GM21360 (cell line): Measurements from ENCODE around the gene DES.

Experiments used
- ATAC-seq: cut with Tn5 transposase; IDR thresholded peaks from one replicate; pipeline ENCODE4 v1.9.1; 2021; ENCODE audit warnings: mild to moderate bottlenecking, moderate library complexity; ENCODE audit not compliant: unreplicated experiment

The DES gene

DNA sequence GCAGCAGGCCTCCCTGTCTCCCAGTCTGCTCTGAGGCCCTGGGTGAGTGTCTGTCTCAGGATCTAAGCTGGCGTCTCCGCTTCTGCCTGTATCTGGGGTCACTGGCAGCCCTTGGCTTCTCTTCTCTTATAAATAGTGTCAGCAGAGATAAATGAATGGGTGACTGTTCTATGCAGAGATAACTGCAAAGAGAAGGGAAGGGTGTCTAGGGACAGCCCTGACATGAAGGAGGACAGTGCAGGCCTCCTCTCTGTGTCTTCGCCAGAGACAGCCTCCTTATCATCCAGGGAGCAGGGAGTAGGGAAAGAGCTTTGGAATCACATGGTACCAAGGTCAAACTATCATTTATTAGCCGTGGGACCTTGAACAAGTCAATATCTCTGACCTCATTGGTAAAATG, 52.3 kb downstream of the DES start:
- no peak for ATAC-seq

DNA sequence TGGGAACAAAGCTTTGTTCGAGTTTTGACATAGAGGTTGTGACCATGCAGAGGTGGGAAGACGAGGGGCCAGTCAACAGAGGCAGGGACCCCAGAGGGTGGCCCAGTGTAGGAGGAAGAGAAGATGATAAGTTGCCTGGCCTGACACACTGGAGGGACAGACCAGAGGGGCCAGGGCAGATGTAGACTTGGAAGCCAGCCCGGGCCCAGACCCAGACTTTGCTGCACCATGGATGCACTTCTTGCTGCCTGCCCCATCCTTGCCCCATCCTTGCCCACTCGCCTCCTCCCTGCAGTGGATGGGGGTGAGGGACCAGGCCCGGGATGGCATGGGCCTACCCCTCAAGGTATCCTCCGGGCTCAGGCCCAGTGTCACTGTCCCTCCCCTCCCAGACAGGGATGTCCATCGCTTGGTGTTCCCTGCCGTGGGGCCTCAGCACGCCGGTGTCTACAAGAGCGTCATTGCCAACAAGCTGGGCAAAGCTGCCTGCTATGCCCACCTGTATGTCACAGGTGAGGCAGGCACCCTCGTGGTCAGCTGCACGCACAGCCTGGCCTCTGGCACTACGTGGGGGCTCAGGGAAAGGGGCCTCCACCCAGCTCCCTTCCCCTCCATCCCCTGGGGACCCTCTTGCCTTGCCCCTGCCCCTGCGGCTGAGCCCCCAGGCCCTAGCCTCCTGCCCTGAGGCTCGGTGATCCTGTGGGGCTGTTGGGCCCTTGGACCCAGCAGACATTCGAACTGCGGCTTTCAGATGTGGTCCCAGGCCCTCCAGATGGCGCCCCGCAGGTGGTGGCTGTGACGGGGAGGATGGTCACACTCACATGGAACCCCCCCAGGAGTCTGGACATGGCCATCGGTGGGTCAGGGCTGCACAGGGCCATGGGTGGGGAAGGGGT, 53.5 kb downstream of the DES start:
- ATAC-seq: no peak

- no peak for ATAC-seq
These were observed 54.5 kb downstream of the DES start for GRCh38 chr2:219472629-219473187.

GRCh38 chr2:219473511-219473910, 55.3 kb downstream of the DES start:
- ATAC-seq: no peak

GRCh38 chr2:219474285-219475060, 56.3 kb downstream of the DES start:
- ATAC-seq: no peak

DNA sequence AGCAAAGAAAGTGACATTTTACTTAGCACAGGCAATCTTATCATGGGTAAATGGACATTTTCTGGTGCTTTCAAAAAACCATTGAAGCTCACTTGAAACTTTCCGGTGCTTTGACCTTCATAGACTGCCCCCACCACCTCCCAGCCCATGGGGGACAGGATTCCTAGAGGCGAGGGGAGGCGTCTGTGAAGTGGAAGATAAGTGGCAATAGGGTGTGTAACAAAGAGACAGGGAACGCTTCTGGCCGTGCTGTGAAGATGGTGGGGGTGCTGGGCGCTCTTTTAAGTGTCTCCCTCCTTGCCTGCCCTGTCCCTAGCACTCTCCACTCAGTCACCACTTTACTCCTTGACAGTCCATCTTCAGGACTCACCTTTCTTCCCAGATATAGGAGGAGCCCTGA, 57.1 kb downstream of the DES start:
- ATAC-seq: no peak

DNA sequence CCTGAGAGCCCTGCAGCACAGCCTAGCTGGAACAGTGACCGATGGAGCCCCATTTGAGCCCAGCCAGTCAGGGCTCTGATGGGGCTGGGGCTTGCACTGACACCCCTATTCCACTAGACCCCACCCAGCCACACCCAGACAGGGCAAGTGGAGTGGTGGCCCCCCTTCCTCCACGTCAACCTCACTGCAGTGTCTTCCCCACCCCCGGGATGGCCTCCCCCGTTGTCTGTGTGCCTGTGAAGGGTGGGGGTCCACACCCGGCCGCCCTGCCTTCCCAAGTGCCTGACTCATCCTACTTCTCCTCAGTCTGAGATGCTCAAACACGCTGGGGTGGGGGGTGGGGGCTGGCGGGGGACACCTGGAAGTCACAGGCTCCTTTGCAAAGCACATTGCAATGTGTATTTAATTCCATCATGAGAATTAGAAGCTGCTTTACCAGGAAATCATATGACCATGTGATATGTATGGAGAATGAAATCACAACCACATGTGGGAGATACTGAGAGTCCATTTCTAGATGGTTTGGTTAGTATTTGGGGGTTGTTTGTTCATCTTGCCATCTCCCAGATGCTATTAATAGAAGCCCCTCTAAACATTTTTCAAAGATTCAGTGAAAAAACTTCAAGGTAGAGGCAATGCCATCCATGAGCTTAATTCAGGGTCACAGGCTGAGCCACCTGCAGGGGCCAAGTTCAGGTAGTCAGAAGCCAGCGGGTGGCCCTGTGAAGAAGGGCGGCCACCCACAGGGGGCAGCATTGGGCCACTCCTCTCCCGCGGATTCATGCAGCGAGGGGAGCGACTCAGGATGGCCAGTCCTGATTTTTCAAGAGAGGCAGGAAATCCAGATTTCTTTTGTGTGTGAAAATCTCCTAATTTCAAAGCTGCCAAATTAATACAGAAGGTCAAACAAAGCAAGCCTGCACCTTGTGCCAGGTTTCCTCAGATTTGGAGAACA, 57.8 kb downstream of the DES start:
- peak; percentile 65 for ATAC-seq
